HepG2 (cell line): Measurements from ENCODE around the gene ARL11. TPM values are rescaled to one million over a fixed set of nuclear protein-coding genes. Genes with fewer than 3 reads are reported as not detected.

Source experiments
- ATAC-seq: fragments of 200-7000 bp; cut with Tn5 transposase; 3 replicates; pipeline ENCODE4 v1.9.1; 2020; ENCODE audit warnings: mild to moderate bottlenecking, moderate library complexity
- BruUV-seq: library from RNA; stranded (reverse); fragments of 400-500 nt; replicated peaks from 2 replicates; lab custom pipeline; 2021; lab: Mats Ljungman, UMichigan
- CTCF ChIA-PET: fragments of 300-600 bp; formaldehyde crosslinking; extraction: SDS; loops from one replicate; lab custom pipeline; 2021; ENCODE audit warnings: low total read pairs, inconsistent platforms, low intra/inter-chr PET ratio; lab: Yijun Ruan, JAX
- POLR2A ChIA-PET: fragments of 350-600 bp; sonication (Branson Sonifier 250); formaldehyde crosslinking; loops from one replicate; lab custom pipeline; 2020; ENCODE audit warnings: antibody characterized with exemption, inconsistent platforms; lab: Yijun Ruan, JAX
- DNase-seq: peaks from one replicate; pipeline ENCODE4 v3.0.0-alpha.2; 2015; ENCODE audit warnings: low spot score
- FAIRE-seq: peaks from 3 replicates; lab custom pipeline; 2011; peaks lifted over from hg19 to GRCh38; lab: Jason Lieb, UNC
- H2AFZ ChIP-seq: one replicate; pipeline ENCODE4 v1.6.1; 2011; ENCODE audit warnings: low read length, inconsistent platforms
- H3K27ac ChIP-seq: fragments of 300-600 bp; 3 replicates; pipeline ENCODE4 v1.8.0; 2011; ENCODE audit warnings: mixed run types, mild to moderate bottlenecking, mixed read lengths, low read length, inconsistent platforms; ENCODE audit not compliant: insufficient read depth; ENCODE audit errors: extremely low read length
- H3K27me3 ChIP-seq, 2 experiments: fragments of 200-600 bp in 1 of 2; 2 replicates in 1 of 2; 3 replicates in 1 of 2; pipeline versions ENCODE4 v1.6.0 to v1.8.0; 2011; ENCODE audit warnings: low read length in 2 of 2, mild to moderate bottlenecking in 2 of 2, moderate library complexity in 2 of 2, inconsistent platforms in 1 of 2; ENCODE audit not compliant: insufficient read depth in 2 of 2, control insufficient read depth in 1 of 2
- H3K36me3 ChIP-seq, 2 experiments: fragments of 200-600 bp in 1 of 2; replicated peaks in 1 of 2; 2 replicates in 1 of 2; 3 replicates in 1 of 2; pipeline versions ENCODE4 v1.5.1 to v1.8.0; 2011; ENCODE audit warnings: low read length in 2 of 2, inconsistent platforms in 1 of 2; ENCODE audit not compliant: insufficient read depth in 2 of 2, control insufficient read depth in 1 of 2
- H3K4me1 ChIP-seq: 2 replicates; pipeline ENCODE4 v1.5.1; 2012; ENCODE audit warnings: low read length, inconsistent platforms; ENCODE audit not compliant: insufficient read depth
- H3K4me2 ChIP-seq: 2 replicates; pipeline ENCODE4 v1.6.0; 2011; ENCODE audit warnings: low read depth, low read length, inconsistent platforms
- H3K4me3 ChIP-seq, 3 experiments: fragments of 200-600 bp in 1 of 3; sonication (generic), shearing (Covaris generic) in 1 of 3; replicated peaks in 1 of 3; 2 replicates each; pipeline ENCODE4 v1.5.1; 2011 to 2016; ENCODE audit warnings: low read length in 3 of 3, inconsistent platforms in 2 of 3, low read depth in 2 of 3, mild to moderate bottlenecking in 2 of 3, control low read depth in 1 of 3, mixed read lengths in 1 of 3; ENCODE audit not compliant: insufficient read depth in 1 of 3
- H3K79me2 ChIP-seq: one replicate; pipeline ENCODE4 v1.6.1; 2011; ENCODE audit warnings: low read length, inconsistent platforms; ENCODE audit not compliant: insufficient read depth
- H3K9ac ChIP-seq: 2 replicates; pipeline ENCODE4 v1.6.0; 2011; ENCODE audit warnings: mild to moderate bottlenecking, low read depth, low read length, inconsistent platforms; ENCODE audit not compliant: insufficient read depth
- H3K9me3 ChIP-seq: 2 replicates; pipeline ENCODE4 v1.5.1; 2012; ENCODE audit warnings: mild to moderate bottlenecking, low read length
- H4K20me1 ChIP-seq: 2 replicates; pipeline ENCODE4 v1.6.0; 2011; ENCODE audit warnings: inconsistent platforms, mild to moderate bottlenecking, low read length, moderate library complexity; ENCODE audit not compliant: insufficient read depth
- ADNP ChIP-seq: sonication (generic); formaldehyde crosslinking; IDR thresholded peaks from 2 replicates; pipeline ENCODE4 v1.4.0; 2020; ENCODE audit warnings: missing genetic modification reagents
- CHD2 ChIP-seq: IDR thresholded peaks from 2 replicates; pipeline ENCODE4 v1.6.1; 2011; ENCODE audit warnings: low read depth, low read length, improper control_type of control experiment
- FOSL2 ChIP-seq: sonication (generic); formaldehyde crosslinking; IDR thresholded peaks from 2 replicates; pipeline ENCODE4 v1.4.0; 2020; ENCODE audit warnings: missing genetic modification reagents
- FOXK1 ChIP-seq: sonication (generic); formaldehyde crosslinking; IDR thresholded peaks from 2 replicates; pipeline ENCODE4 v1.4.0; 2020; ENCODE audit warnings: low read depth, missing genetic modification reagents, borderline replicate concordance
- MBD4 ChIP-seq: IDR thresholded peaks from 2 replicates; pipeline ENCODE4 v1.6.1; 2012; ENCODE audit warnings: low read length, inconsistent platforms, borderline replicate concordance
- PAX8 ChIP-seq: sonication (generic); formaldehyde crosslinking; IDR thresholded peaks from 2 replicates; pipeline ENCODE4 v1.8.0; 2022; ENCODE audit warnings: mild to moderate bottlenecking, missing genetic modification reagents, borderline replicate concordance
- PHF8 ChIP-seq: sonication (generic); formaldehyde crosslinking; IDR thresholded peaks from 2 replicates; pipeline ENCODE4 v1.5.0; 2020; ENCODE audit warnings: missing genetic modification reagents
- RBM22 ChIP-seq: fragments of 200-400 bp; formaldehyde crosslinking; optimal IDR thresholded peaks from 2 replicates; pipeline ENCODE3; 2017; ENCODE audit warnings: mild to moderate bottlenecking, low read length, moderate library complexity
- TGIF2 ChIP-seq: IDR thresholded peaks from 2 replicates; pipeline ENCODE4 v1.6.1; 2016; ENCODE audit warnings: control low read depth, missing compliant biosample characterization
- U2AF1 ChIP-seq: fragments of 200-400 bp; formaldehyde crosslinking; optimal IDR thresholded peaks from 2 replicates; pipeline ENCODE3; 2017; ENCODE audit warnings: mild to moderate bottlenecking, low read depth, low read length
- ZBTB42 ChIP-seq: sonication (generic); formaldehyde crosslinking; IDR thresholded peaks from 2 replicates; pipeline ENCODE4 v1.5.0; 2020; ENCODE audit warnings: mild to moderate bottlenecking, missing genetic modification reagents
- ZIK1 ChIP-seq: sonication (generic); formaldehyde crosslinking; IDR thresholded peaks from 2 replicates; pipeline ENCODE4 v1.5.0; 2020; ENCODE audit warnings: mild to moderate bottlenecking, low read depth, missing genetic modification reagents, borderline replicate concordance
- ZNF17 ChIP-seq: sonication (generic); formaldehyde crosslinking; IDR thresholded peaks from 2 replicates; pipeline ENCODE4 v1.5.0; 2020; ENCODE audit warnings: mild to moderate bottlenecking, missing genetic modification reagents
- ZNF20 ChIP-seq: sonication (generic); formaldehyde crosslinking; IDR thresholded peaks from 2 replicates; pipeline ENCODE4 v1.4.0; 2020; ENCODE audit warnings: mild to moderate bottlenecking, moderate library complexity, missing genetic modification reagents
- ZNF207 ChIP-seq: fragments of 450-650 bp; IDR thresholded peaks from 2 replicates; pipeline ENCODE4 v1.6.1; 2016; ENCODE audit warnings: antibody characterized with exemption, borderline replicate concordance
- ZNF34 ChIP-seq: sonication (generic); formaldehyde crosslinking; IDR thresholded peaks from 2 replicates; pipeline ENCODE4 v1.4.0; 2020; ENCODE audit warnings: mild to moderate bottlenecking, missing genetic modification reagents, borderline replicate concordance
- ZNF563 ChIP-seq: sonication (generic); formaldehyde crosslinking; IDR thresholded peaks from 2 replicates; pipeline ENCODE4 v1.8.0; 2022; ENCODE audit warnings: mild to moderate bottlenecking, moderate library complexity, missing genetic modification reagents
- ZNF792 ChIP-seq: IDR thresholded peaks from 2 replicates; pipeline ENCODE4 v1.6.1; 2016
- ZSCAN29 ChIP-seq: sonication (generic); formaldehyde crosslinking; conservative IDR thresholded peaks from 2 replicates; pipeline ENCODE4 v1.4.0; 2020; ENCODE audit warnings: mild to moderate bottlenecking, missing genetic modification reagents
- ZSCAN9 ChIP-seq: IDR thresholded peaks from 2 replicates; pipeline ENCODE4 v1.6.1; 2016; ENCODE audit warnings: borderline replicate concordance
- WGBS: methylation state at CpG from one replicate; pipeline ENCODE4 v1.1.6; 2017; ENCODE audit warnings: low lambda C conversion rate; 5-methylcytosine and 5-hydroxymethylcytosine counted together
- in situ Hi-C: cut with HindIII; loops from 2 replicates; pipeline ENCODE4 v1.10.0; 2017; ENCODE audit warnings: low pct_unique_long_range_greater_than_20kb; ENCODE audit not compliant: extremely low pct_ligation_motif_present
- intact Hi-C: fragments of 100-400 bp; cut with micrococcal nuclease; formaldehyde crosslinking; loops from one replicate; pipeline ENCODE4 v1.10.0; 2022; ENCODE audit not compliant: unreplicated experiment
- polyA plus RNA-seq, 8 experiments: library from polyadenylated mRNA; depleted of rRNA in 3 of 8; stranded (reverse) in 7 of 8; unstranded in 1 of 8; fragments of >200 nt; fragmentation: Illumina TruSeq in 4 of 8; extraction: Trizol in 4 of 8; gene quantifications; 2 replicates each; pipeline versions ENCODE4 v1.2.1 to v1.2.3, GENCODE V29; 2011 to 2016; ENCODE audit warnings: low read depth in 4 of 8, missing spikeins in 1 of 8, mixed read lengths in 1 of 8; ENCODE audit not compliant: insufficient read depth in 1 of 8
- total RNA-seq, 5 experiments: library from RNA; depleted of rRNA; stranded (reverse); fragments of >200 nt; fragmentation: Illumina TruSeq; extraction: Trizol; gene quantifications; 2 replicates each; pipeline ENCODE4 v1.2.3, GENCODE V29; 2016; ENCODE audit warnings: low read depth in 1 of 5
- TF ChIP-seq, protein P1 (sequence below): sonication (generic); formaldehyde crosslinking; IDR thresholded peaks from 2 replicates; pipeline ENCODE4 v1.8.0; 2022; ENCODE audit warnings: mild to moderate bottlenecking, missing genetic modification reagents; ENCODE audit not compliant: insufficient replicate concordance
- TF ChIP-seq, protein P2 (sequence below): sonication (generic); formaldehyde crosslinking; IDR thresholded peaks from 2 replicates; pipeline ENCODE4 v1.4.0; 2020; ENCODE audit warnings: missing genetic modification reagents, borderline replicate concordance

Gene ARL11
- total and polyA plus RNA-seq, 2 of the 13 experiments (the other 11 are each of a cell fraction or from before 2014, with no cell fraction given): 0.04 to 0.22 TPM

DNA sequence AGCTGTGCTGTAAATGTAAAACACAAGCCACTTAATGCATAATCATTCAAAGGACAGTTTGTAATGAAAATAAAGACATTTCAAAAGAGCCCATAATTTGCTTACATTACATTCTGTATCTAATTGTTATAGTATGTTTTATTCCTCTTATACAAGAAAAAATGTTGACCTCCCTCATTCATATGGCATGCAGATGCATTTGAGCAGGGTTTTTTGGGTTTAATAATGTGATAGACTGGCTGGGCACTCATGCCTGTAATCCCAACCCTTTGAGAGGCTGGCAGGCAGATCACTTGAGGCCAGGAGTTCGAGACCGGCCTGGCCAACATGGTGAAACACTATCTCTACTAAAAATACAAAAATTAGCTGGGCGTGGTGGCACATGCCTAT lies 11.6 kb upstream of the ARL11 start (continued):
- TF ChIP-seq, protein P1, sequence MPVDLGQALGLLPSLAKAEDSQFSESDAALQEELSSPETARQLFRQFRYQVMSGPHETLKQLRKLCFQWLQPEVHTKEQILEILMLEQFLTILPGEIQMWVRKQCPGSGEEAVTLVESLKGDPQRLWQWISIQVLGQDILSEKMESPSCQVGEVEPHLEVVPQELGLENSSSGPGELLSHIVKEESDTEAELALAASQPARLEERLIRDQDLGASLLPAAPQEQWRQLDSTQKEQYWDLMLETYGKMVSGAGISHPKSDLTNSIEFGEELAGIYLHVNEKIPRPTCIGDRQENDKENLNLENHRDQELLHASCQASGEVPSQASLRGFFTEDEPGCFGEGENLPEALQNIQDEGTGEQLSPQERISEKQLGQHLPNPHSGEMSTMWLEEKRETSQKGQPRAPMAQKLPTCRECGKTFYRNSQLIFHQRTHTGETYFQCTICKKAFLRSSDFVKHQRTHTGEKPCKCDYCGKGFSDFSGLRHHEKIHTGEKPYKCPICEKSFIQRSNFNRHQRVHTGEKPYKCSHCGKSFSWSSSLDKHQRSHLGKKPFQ (CRISPR knock-in tag): no peak

DNA sequence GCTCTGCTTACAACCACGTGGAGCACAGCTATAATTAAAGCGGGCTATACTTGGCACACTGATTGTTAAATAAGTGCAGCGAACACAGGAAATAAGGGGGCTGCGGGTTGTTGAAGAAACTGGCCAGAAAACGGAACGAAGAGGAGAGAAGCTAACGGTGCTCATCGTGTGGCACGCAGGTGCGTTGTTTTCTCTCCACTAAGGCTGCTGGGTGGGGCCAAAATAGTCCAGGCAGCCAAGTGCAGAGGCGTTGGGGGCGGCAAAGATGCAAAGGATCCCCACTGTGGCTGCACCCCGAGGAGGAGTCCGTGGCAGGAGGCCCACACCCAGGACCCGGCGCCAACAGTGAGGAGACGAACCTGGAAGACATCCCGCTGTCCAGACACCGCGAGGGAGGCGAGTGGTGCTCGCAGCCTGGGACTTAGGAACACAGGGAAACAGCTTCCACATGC lies 8.1 kb upstream of the ARL11 start:
- H3K9me3 ChIP-seq: no peaks in the 10 kb centered on the region
- in situ Hi-C loops (no loop called here), intact Hi-C loops (no loop called here)
- no peak overlapping the region for H3K27ac ChIP-seq
- no peaks in the 10 kb centered on the region for H4K20me1 ChIP-seq
- DNase-seq (no peak), FAIRE-seq (no peak), ATAC-seq (peak; percentile 29)
- CTCF ChIA-PET: no interaction called here
- WGBS: 31% methylated on average over 16 of the region's 22 CpGs
- H3K36me3 ChIP-seq: no peaks in the 10 kb centered on the region
- no peaks in the 10 kb centered on the region for H3K79me2 ChIP-seq
- peak overlapping the region; percentile 46; the same call in 1 of the 2 replicates for H3K9ac ChIP-seq
- no peaks in the 10 kb centered on the region for H3K27me3 ChIP-seq
- peak overlapping the region; percentile 78 for H2AFZ ChIP-seq
- H3K4me1 ChIP-seq: peaks cover 32% of the 10 kb centered on the region
- POLR2A ChIA-PET: no interaction called here
- no TSS peak for BruUV-seq
- H3K4me2 ChIP-seq: peak overlapping the region; percentile 71
- peak overlapping the region; percentile 29 to 65 (median 45); a peak in 4 of 6 replicates for H3K4me3 ChIP-seq
- TF ChIP-seq ZIK1 (no peak), ZSCAN29 (no peak), ZSCAN9 (CRISPR knock-in tag) (no peak), ADNP (CRISPR knock-in tag) (no peak), ZNF20 (no peak), ZNF17 (CRISPR knock-in tag) (no peak), U2AF1 (no peak), RBM22 (no peak), ZNF207 (no peak), ZNF563 (CRISPR knock-in tag) (no peak), PAX8 (CRISPR knock-in tag) (no peak), ZNF34 (CRISPR knock-in tag) (no peak), MBD4 (no peak), ZNF792 (no peak), TGIF2 (CRISPR knock-in tag) (no peak), PHF8 (CRISPR knock-in tag) (no peak), FOXK1 (no peak), FOSL2 (CRISPR knock-in tag) (no peak), ZBTB42 (no peak), CHD2 (no peak)
- TF ChIP-seq, protein P2, sequence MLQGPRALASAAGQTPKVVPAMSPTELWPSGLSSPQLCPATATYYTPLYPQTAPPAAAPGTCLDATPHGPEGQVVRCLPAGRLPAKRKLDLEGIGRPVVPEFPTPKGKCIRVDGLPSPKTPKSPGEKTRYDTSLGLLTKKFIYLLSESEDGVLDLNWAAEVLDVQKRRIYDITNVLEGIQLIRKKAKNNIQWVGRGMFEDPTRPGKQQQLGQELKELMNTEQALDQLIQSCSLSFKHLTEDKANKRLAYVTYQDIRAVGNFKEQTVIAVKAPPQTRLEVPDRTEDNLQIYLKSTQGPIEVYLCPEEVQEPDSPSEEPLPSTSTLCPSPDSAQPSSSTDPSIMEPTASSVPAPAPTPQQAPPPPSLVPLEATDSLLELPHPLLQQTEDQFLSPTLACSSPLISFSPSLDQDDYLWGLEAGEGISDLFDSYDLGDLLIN (CRISPR knock-in tag): no peak
- TF ChIP-seq, protein P1 (CRISPR knock-in tag): no peak
